NCI-H226 (cell line): ENCODE data around the gene APOBEC3F.
"Not testable (repeated sequence)": the region's sequence is repeated elsewhere in the genome, so short reads cannot be mapped to it uniquely, and the experiment has no call there.

Source experiments
- DNase-seq: peaks from one replicate; pipeline ENCODE4 v3.0.0-alpha.2; 2015

Gene APOBEC3F

GRCh38 chr22:39028281-39028680, 12.4 kb upstream of the APOBEC3F start:
- no peak for DNase-seq

- DNase-seq: no peak
These were observed 11.4 kb upstream of the APOBEC3F start for GRCh38 chr22:39029227-39029626.

DNA sequence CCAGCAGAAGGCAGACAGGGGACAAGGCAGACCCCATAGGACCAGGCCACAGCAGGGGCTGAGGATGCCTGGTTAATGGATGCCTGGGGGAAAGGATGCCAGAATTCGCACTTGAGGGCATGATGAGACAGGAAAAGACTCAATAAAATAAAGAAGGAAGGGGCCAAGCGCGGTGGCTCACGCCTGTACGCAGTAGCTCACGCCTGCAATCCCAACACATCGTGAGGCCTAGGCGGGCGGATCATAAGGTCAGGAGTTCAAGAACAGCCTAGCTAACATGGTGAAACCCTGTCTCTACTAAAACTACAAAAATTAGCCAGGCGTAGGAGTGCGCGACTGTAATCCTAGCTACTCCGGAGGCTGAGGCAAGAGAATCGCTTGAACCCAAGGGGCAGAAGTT, 10.0 kb upstream of the APOBEC3F start:
- no peak for DNase-seq

DNA sequence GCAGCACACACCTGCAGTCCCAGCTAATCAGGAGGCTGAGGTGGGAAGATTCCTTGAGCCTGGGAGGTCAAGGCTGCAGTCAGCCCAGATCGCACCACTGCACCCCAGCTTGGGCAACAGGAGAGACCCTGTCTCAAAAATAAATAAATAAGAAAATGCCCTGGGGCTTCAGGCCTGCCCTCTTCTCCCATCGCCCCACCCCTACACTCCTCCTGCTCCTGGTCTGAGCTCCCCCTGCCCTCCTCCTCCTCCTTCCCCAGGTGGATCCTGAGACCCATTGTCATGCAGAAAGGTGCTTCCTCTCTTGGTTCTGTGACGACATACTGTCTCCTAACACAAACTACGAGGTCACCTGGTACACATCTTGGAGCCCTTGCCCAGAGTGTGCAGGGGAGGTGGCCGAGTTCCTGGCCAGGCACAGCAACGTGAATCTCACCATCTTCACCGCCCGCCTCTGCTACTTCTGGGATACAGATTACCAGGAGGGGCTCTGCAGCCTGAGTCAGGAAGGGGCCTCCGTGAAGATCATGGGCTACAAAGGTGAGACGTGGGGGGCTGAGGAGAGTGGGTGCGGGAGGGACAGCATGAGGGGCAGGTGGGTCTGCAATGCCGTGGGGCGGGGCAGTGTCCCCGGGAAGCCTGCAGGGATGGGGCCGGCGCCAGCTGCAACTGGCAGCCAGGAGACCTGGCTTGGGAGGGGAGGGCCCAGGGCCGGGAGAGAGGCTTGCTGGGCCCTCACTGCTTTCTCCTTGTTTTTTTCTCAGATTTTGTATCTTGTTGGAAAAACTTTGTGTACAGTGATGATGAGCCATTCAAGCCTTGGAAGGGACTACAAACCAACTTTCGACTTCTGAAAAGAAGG, 9.0 kb upstream of the APOBEC3F start:
- not testable (repeated sequence) for DNase-seq

DNA sequence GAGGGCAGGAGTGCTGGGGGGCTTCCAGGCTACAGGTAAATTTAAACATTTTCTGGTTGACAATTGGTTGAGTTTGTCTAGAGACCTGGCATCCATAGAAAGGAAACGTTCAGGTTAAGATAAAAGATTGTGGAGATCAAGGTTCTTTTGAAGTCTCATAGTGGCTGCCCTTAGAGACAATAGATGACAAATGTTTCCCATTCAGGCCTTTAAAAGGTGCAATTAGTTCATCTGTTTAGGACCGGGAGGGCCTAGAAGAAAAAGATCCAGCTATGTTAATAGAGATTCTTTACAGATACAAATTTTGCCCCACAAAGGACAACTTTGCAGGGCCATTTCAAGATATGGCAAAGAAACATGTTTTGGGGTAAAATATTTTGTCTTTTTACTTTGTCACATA, 3.6 kb upstream of the APOBEC3F start:
- not testable (repeated sequence) for DNase-seq

DNA sequence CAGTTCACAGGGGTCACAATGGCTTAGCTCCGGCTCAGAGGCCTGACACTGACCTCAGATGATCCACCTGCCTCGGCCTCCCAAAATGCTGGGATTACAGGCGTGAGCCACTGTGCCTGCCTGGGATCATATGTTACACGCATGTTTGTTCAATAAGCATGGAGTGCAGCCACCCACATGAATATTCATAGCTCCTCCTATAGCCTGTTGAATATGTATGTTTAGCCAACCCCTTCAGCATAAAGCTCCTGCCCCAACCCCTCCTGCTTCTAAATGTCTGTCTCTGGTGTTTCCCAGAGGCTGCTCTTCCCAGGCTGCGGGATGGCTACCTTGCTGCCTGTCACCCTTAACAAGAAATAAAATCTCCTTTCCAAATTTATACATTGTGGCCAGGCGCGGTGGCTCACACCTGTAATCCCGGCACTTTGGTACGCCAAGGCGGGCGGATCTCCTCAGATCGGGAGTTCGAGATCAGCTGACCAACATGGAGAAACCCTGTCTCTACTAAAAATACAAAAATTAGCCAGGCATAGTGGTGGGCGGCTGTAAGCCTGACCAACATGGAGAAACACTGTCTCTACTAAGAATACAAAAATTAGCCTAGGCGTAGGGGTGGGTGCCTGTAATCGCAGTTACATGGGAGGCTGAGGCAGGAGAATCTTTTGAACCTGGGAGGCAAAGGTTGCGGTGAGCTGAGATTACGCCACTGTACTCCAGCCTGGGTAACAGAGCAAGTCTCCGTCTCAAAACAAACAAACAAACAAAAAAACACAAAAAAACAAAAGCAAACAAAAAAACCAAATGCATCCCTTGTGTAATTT, 1.1 kb upstream of the APOBEC3F start:
- DNase-seq: no peak

DNA sequence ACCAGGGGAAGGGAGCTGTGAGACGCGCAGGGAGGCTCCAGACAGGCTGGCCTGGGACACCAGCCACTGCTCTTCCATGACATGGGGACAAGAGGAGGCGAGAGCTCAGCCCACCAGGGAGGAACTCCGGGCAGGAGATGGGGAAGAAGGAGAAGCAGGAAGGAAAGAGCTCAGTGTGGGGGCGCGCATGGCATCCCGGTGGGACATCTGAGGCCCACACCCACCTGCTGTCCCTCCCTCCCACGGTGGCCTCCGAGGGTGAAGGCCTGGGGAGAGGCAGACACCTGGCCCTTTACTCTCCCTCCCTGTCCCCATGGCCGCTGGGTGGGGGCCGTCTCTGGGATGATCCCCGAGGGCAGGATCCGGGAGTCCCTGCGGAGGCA, 518 bp upstream of the APOBEC3F start:
- DNase-seq: not testable (repeated sequence)

DNA sequence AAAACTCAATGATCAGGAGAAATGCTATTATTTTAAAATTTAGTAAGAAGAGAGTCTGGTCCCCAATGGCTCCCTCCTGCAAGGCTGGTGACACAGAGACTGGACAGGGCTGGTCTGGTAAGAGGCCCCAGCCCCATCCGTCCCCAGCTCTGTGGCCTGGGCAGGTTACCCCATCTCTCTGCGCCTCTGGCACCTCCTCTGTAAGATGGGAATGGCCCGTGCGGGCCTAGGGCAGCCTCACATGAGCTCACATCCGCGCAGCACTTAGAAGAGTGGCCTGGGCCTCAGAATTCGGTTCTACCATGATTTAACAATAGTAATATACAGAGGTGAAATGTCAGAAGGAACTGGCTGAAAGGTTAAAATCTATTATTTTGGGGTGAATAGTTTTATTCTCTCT, 1.2 kb downstream of the APOBEC3F start:
- no peak for DNase-seq

DNA sequence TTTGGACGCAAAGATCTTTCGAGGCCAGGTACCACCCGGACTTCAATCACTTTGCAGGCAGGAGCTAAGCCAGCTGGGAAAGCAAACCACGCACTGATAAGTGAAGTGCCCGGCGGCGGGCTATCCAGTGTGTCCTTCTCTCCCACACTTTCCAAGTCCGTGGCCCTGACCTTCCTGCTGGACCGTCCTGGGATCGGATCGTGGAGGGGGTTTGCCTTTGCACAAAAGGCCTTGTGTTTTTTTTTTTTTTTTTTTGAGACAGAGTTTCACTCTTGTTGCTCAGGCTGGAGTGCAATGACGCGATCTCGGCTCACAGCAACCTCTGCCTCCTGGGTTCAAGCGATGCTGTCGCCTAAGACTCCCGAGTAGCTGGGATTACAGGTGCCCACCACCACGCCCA, 2.4 kb downstream of the APOBEC3F start:
- DNase-seq: not testable (repeated sequence)

GRCh38 chr22:39045136-39045535, 4.5 kb downstream of the APOBEC3F start:
- not testable (repeated sequence) for DNase-seq

- not testable (repeated sequence) for DNase-seq
These were observed 8.8 kb downstream of the APOBEC3F start for GRCh38 chr22:39049486-39049885.

DNA sequence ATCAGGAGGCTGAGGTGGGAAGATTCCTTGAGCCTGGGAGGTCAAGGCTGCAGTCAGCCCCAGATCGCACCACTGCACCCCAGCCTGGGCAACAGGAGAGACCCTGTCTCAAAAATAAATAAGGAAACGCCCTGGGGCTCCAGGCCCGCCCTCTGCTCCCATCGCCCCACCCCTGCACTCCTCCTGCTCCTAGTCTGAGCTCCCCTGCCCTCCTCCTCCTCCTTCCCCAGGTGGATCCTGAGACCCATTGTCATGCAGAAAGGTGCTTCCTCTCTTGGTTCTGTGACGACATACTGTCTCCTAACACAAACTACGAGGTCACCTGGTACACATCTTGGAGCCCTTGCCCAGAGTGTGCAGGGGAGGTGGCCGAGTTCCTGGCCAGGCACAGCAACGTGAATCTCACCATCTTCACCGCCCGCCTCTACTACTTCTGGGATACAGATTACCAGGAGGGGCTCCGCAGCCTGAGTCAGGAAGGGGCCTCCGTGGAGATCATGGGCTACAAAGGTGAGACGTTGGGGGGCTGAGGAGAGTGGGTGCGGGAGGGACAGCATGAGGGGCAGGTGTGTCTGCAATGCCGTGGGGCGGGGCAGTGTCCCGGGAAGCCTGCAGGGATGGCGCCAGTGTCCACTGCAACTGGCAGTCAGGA, 11.3 kb downstream of the APOBEC3F start:
- not testable (repeated sequence) for DNase-seq

DNA sequence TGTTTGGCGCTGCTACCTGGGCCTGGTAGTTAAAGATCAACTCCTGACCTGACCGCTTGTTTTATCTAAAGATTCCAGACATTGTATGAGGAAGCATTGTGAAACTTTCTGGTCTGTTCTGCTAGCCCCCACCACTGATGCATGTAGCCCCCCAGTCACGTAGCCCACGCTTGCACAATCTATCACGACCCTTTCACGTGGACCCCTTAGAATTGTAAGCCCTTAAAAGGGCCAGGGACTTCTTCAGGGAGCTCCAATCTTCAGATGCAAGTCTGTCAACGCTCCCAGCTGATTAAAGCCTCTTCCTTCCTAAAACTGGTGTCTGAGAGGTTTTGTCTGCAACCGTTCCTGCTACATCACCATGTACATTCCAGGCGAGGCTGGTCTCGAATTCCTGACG, 15.0 kb downstream of the APOBEC3F start:
- no peak for DNase-seq

DNA sequence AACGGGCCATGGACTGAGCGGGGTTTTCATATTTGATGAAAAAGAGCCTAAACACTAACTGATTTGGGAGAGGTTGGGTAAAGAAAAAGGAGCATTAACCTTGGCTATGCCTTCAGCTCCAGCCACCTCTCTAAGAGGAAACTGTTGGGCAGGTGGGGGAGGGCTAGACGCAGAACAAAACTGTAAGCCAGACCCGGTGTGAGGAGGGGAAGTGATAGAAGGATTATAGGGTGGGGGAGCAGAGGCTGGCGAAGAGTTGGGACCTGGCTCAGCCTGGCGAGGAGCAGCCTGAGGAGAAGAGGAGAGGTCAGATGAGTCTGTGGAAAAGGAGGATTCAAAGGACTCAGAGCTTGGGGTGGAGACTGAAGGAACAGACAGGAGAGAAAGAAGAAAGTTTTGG, 20.6 kb downstream of the APOBEC3F start:
- DNase-seq: not testable (repeated sequence)

DNA sequence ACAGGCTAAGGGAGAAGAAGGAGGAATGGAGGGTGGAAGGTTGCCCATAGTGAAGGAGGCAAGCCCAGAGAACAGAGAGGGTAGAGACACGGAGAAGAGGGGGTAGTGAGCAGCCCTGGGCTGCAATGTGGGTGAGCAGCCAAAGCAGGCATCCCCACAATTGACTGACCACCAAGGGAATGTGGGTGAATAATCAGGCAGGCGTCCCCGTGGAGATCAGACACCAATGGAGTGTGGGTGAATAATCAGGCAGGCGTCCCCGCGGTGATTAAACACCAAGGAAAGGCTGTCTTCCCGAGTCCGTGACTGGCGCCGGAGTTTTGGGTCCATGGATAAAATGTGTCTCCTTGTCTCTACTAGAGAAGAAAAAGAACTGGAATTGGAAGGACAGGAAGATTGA, 21.3 kb downstream of the APOBEC3F start:
- DNase-seq: not testable (repeated sequence)

DNA sequence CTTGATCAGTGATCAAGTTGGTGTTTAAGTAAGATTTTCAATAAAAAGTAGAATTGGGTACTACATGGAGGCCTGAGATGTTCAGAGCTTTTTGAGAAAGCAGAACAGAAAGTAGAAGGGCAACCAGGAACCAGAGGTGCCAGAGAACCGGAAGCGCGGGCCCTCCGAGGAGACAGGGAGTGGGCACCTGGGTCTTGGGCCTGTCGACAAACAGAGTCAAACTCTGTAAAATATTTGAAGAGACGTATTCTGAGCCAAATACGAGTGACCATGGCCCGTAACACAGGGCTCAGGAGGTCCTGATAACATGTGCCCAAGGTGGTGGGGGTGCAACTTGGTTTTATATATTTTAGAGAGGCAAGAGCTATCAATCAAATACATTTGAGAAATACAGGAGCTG, 23.2 kb downstream of the APOBEC3F start:
- DNase-seq: not testable (repeated sequence)

DNA sequence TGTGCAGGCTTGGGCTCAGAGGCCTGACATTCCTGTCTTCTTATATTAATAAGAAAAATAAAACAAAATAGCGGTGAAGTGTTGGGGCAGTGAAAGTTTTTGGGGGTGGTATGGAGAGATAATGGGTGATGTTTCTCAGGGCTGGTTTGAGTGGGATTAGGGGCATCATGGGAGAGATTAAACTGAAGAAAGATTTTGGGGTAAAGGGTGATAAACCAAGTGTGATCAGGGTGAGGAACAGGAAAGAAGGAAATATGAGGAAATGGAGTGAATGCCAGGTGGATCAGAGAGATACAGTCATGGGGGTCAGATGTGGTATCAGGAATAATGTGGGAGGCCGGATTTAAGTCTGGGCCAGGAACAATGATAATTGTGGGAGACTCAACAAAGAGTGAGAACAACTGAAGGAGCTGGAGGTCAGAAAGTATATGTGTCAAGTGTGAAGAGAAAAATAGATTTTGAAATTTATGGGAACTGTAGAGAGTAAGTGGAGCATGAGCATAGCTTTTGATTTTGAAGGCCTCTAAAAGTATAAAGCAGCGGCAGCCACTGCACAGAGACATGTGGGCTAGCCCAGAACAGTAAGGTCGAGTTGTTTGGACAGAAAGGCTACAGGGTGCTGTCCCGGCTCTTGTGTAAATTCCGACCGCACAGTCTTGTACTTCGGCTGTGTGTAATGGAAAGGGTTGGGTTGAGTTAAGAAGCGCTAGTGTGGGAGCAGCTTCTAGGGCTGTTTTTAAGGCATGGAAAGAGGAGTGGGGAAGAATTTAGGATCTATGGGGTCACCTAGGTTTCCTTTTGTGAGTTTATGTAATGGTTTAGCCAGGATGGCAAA, 26.0 kb downstream of the APOBEC3F start:
- not testable (repeated sequence) for DNase-seq

DNA sequence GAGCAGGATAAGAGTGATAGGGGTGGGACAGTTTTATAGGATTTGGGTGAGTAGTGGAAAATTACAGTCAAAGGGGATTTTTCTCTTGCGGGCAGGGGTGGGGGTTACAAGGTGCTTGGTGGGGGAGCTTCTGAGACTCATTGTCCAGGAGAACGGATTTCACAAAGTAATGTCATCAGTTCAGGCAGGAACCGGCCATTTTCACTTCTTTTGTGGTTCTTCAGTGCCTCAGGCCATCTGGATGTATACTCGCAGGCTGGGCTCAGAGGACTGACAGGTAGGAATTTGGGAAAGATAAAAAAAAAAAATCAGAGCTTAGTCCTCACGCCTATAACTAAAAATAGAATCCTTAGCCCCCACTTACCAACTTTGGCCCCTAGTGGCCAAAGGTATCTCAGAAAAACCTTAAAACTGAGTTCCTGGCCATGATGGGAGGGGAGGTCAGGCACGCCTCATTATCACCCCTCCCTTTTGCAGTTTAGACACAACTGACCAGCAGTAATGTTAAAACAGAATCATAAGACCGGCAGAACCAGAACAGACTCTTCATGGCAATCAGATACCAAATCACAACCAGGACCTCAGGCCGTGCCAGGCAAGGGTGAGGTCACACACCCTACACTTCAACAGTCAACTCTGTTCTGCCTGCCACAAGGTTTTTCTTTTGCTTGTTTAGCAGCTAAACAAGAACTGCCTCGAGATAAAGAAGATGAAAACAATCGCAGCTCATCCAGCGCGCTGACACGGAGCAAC, 27.5 kb downstream of the APOBEC3F start:
- no peak for DNase-seq

DNA sequence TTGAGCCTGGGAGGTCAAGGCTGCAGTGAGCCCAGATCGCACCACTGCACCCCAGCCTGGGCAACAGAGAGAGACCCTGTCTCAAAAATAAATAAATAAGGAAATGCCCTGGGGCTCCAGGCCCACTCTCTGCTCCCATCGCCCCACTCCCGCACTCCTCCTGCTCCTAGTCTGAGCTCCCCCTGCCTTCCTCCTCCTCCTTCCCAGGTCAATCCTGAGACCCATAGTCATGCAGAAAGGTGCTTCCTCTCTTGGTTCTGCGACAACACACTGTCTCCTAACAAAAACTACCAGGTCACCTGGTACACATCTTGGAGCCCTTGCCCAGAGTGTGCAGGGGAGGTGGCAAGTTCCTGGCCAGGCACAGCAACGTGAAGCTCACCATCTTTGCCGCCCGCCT, 29.5 kb downstream of the APOBEC3F start:
- DNase-seq: no peak

- not testable (repeated sequence) for DNase-seq
These were observed 31.9 kb downstream of the APOBEC3F start for GRCh38 chr22:39072581-39072981.

DNA sequence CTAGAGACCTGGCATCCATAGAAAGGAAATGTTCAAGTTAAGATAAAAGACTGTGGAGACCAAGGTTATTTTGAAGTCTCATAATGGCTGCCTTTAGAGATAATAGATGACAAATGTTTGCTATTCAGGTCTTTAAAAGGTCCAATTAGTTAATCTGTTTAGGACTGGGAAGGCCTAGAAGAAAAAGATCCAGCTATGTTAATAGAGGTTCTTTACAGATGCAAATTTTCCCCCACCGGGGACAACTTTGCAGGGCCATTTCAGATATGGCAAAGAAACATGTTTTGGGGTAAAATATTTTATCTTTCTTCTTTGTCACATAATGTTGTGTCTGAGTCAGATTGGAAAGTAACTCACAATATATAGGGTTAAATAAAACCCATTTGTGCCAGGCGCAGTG, 33.3 kb downstream of the APOBEC3F start:
- no peak for DNase-seq
